Natural killer cell (primary cell): ENCODE results near the gene TP53I3. TPM values are rescaled to one million over a fixed set of nuclear protein-coding genes. Genes with fewer than 3 reads are reported as not detected.

Experiments used
- total RNA-seq, 4 donors: library from RNA; stranded (reverse); fragments of 120-200 nt in 1 of 4; gene quantifications; one replicate each; pipeline versions ENCODE4 v1.2.3 to v1.2.4, GENCODE V29; 2013 to 2022

TP53I3 gene
- total RNA-seq, 3 donors from 2014 or later (not counting 1 experiment from before 2014, with no cell fraction given), result 1.6 to 2.6 (median 2.0) TPM

Other genes with a start within 250 kb of the TP53I3 start
- gene ATAD2B, start 157.7 kb downstream of the TP53I3 start, total RNA-seq, result 10 to 100 TPM; 71.5 to 85.7 (median 84.0) TPM
- 10 to 100 TPM; 14.7 to 18.0 (median 16.2) TPM for gene UBXN2A, start 144.4 kb downstream of the TP53I3 start, total RNA-seq
- gene MFSD2B, start 74.7 kb downstream of the TP53I3 start, total RNA-seq, result 1 to 10 TPM in 1 of 3 donors, under 1 TPM in 1, not detected in 1; 0.93 to 1.1 TPM
- 10 to 100 TPM in 2 of 3 donors, 1 to 10 TPM in 1; 2.4 to 11.8 (median 11.2) TPM for gene WDCP, start 37.4 kb downstream of the TP53I3 start, total RNA-seq
- gene FKBP1B, start 35.1 kb downstream of the TP53I3 start, total RNA-seq, result 1 to 10 TPM; 1.5 to 3.4 (median 3.3) TPM
- 10 to 100 TPM; 57.2 to 65.1 (median 57.4) TPM for gene SF3B6, start 8.5 kb downstream of the TP53I3 start, total RNA-seq
- gene PFN4, start 38.5 kb upstream of the TP53I3 start, total RNA-seq, result not detected
- 10 to 100 TPM; 31.4 to 35.9 (median 31.5) TPM for gene FAM228B, start 38.6 kb upstream of the TP53I3 start, total RNA-seq
- under 1 TPM in 2 of 3 donors, not detected in 1; 0.34 to 0.82 TPM for gene FAM228A, start 90.2 kb upstream of the TP53I3 start, total RNA-seq